Stimulated activated CD8-positive, alpha-beta memory T cell treated with anti-CD3 and anti-CD28 coated beads, Interleukin-4, amount 100 ng/mL, for 48 hours (primary cell): ENCODE measurements around the gene TRAF3IP1.
"Not testable (repeated sequence)": the region's sequence is repeated elsewhere in the genome, so short reads cannot be mapped to it uniquely, and the experiment has no call there.

ENCODE experiments used
- DNase-seq: peaks from one replicate; pipeline ENCODE4 v3.0.0-alpha.2; 2020

The TRAF3IP1 gene, protein sequence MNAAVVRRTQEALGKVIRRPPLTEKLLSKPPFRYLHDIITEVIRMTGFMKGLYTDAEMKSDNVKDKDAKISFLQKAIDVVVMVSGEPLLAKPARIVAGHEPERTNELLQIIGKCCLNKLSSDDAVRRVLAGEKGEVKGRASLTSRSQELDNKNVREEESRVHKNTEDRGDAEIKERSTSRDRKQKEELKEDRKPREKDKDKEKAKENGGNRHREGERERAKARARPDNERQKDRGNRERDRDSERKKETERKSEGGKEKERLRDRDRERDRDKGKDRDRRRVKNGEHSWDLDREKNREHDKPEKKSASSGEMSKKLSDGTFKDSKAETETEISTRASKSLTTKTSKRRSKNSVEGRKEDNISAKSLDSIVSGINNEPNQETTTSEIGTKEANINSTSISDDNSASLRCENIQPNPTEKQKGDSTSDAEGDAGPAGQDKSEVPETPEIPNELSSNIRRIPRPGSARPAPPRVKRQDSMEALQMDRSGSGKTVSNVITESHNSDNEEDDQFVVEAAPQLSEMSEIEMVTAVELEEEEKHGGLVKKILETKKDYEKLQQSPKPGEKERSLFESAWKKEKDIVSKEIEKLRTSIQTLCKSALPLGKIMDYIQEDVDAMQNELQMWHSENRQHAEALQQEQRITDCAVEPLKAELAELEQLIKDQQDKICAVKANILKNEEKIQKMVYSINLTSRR

DNA sequence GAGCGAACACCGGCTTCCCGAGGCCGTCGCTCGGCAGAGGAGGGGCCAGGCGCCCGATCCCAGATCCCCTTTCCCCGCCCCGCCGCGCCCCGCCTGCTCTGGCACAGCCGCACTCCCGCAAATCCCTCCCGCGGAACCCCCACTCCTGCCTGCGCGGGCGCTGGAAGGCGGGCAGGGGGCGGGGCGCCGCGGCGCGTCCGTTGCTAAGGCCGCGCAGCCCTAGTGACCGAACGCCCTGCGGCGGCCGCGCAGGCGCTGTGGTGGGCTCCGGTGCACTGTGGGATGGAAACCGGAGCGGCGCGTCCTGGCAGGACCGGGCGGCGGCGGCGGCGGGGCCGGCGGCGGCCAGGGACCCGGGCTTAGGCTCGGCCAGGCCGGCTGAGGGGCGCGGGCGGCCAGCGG is at the start of gene TRAF3IP1:
TSS of gene TRAF3IP1 (plus strand) at position 273 of the 402 bp plus-strand sequence. CDS start 145 bp downstream, outside the sequence.
- DNase-seq = peak; percentile 88

DNA sequence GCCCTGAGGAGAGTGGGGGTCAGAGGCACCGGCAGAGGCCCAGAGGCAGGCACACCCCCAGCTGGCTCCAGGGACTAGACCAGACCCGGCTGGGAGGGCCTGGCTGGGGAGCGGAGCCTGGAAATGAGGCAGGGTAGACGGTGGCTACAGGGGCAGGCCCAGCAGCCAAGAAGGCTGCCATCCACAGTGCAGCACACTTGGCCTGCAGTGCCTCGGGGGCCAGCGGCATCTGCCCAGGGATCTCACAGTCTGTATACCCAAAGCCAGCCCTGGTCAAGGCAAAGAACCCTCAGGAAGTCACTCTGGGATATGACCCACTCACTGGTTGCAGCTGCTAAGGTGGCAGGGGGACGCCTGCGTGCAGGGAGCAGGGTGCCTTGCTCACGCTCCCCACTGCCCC is 49.7 kb upstream of the TRAF3IP1 start:
- no peak for DNase-seq

DNA sequence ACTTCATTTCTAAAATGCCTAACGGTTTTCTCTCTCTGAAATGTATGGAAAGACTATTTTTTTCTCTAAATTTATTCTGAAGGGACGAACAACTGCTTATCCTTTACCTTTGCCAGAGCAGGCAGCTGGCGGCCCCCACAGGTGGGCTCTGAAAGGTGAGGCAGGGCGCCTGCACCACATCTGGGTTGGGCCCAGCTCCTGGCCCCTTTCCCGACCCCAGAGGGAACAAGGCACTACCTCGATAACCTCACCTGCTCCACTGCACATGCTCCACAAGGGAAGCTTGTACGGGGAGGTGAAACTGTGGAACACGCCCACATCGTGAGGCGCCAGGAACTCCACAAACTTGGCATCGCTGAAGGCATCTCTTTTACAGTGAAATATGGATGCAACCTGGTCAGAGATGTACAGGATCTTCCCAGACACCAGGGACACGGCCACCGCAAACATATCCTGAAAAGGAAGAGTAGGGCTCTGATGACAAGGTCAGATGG is 49.2 kb upstream of the TRAF3IP1 start:
- no peak for DNase-seq

DNA sequence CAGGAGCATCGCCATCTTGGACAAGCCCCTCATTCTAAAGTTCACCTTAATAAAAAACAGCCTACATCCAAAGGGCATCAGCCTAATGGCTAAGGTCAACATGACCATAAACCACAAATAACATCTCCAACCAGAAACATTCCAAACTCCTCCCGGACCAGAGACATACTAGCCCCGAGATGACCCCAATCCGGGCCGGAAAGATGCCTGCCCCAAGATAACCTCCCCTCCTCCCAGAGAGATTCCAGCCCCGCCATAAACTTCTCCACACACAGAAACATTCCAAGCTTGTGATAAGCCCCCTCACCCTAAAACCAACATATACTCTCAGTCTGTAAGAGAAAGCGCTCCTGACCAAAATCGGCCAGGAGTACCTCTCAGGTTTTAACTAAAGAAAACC is 48.6 kb upstream of the TRAF3IP1 start:
- DNase-seq = not testable (repeated sequence)

DNA sequence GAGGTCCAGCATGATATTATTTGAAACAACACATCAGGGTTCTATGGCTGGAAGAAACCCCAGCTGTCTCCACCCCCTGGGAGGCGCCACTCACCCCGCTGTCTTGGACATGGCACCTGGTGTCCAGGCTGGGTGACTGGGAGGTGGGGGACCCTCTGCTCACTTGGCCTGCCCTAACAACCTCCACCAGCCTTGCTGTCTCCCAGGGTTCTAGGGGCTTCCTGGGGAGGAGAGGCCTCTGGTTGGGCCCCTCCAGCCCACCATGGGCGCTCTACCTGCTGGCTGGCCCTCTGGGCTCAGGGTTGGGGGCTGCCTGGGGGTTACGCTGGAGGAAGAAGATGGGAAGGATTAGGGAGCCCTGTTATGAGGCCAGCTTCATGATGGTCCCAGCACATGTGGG is 48.2 kb upstream of the TRAF3IP1 start:
- no peak for DNase-seq

DNA sequence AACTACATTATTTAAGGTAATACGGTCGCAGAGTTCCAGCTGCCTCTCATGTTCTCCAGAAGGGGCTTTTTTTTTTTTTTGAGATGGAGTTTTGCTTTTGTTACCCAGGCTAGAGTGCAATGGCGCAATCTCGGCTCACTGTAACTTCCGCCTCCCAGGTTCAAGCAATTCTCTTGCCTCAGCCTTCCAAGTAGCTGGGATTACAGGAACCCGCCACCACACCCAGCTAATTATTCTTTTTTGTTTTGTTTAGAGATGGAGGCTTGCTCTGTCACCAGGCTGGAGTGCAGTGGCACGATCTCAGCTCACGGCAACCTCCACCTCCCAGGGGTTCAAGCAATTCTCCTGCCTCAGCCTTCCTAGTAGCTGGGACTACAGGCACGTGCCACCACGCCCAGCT is 46.9 kb upstream of the TRAF3IP1 start:
- DNase-seq = not testable (repeated sequence)

DNA sequence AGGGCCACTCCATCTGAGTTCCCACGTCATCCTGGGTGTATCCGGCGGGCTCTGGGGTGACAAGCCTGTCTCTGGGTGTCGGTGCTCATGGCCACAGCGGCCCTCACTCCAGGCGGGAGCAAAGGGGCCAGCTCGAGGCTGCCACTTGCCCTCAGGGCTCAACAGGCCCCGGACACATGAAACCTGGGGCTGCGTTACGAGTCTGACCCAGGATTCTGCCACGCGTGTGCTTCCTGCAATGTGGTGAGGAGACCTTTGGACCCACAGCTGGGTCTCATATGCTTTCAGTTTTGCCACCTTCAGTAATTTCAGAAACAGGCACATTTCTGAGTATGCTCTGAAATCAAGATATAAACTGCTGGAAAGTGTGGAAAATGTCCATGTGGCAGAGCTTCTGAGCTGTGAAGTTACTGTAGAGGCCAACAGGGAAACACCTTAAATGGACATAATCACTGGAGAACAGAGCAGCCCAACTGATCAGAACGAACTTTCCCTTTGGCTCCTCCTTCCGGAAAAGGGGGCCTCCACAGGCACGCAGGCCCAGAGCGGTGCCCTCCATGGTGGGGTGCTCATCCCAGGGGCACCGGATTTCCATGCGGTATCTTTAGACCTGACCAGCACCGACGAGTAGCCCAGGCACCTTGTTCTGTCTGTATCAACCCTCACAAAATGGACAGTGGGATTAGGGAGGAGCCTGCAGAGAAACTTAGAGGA is 46.0 kb upstream of the TRAF3IP1 start:
- DNase-seq = no peak

DNA sequence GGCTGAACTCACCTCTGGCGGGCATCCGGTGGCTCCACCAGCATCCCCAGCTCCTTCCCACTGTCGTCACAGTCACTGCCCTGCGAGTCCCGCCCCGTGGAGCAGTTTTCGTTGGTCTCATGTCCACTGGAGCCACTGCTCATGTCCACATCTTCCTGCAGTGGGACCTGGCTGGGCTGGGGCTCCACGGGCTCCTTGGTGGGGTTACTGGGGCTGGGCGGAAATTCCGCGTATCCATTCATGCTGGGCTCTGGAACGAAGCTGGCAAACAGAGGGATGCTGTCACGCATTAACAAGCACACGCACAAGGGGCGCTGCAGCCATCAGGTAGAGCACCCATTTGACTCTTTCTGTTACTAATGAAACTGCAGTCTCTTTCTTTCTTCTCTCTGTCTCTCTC is 42.6 kb upstream of the TRAF3IP1 start:
- DNase-seq = no peak

DNA sequence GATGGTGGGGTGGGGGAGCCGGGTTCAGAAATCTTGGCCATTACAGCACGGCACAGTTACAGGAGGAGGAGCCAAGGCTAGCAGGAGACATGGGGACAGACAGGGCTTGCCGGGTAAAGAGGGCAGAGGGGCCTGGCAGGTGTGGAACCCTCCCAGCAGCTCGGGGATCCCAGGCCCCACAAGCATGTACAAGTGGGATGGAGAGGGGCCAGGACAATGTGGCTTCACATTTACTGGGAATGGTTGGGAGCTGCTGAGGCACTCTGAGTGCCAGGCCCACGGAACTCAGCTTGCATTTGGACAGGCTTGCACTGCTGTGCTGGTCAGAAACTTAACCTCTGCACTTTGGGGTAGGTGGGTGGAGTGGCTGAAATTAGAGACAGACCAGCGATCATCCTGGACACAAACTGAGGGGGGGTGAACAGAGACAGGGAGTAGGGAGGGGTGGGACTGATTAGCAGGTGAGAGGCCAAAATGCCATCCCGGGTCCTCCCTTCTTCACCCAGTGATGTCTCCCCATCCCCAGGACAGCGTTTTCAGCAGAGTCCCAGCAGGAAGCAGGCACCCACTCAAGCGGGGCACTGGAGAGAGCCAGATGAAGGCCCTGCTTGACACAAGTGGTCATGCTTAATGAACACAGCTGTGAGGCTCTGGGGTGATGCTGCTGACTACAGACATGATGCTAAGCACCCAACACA is 41.5 kb upstream of the TRAF3IP1 start:
- no peak for DNase-seq

DNA sequence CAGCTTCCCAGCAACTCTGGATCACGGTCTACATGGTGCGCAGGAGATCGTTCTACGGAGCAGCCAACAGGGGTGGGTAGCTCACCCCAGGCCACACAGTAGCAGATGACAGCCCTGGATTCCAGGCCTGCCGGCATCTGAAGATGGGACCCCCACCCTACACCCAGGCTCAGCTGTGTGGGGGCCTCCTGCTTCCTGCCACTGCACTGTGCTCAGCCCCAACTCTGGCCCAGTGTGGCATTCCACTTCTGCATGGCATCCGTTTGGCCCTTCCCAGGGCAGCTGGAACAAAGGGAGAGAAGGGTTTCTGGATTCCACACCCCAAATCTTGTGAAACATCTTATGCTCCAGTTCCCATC is 41.0 kb upstream of the TRAF3IP1 start:
- no peak for DNase-seq

DNA sequence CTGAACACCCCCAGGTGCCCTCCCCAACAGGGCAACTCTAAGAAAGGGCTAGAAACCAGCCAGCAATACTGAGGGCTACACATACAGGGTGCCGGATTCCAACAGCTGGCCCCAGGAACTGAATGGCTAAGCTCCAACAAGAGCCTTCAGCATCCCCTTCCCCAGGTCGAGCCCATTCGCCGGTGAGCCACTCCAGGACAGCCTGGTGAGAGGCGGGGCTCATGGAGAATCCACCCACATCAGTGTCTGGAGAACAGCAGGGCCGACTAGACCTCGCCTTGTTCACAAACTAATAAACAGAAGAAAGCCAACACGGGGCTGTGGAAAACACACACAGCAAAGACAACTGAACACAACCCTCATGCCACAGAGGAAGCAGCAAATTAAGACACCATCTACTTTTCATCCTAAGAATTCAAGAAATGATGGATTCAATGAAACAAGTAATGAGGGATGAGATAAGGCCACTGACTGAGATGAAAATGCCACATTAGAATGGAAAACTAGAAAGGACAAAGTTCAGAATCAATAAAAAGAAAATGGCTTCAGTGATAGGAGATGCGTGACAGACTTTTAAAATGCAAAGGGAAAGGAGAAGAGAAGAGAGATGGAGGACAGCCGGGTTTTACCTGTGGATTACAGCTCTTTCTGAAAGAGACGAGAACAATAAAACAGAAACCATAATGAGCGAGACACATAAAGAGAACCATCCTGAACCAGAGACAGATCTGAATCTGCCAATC is 40.1 kb upstream of the TRAF3IP1 start:
- no peak for DNase-seq

DNA sequence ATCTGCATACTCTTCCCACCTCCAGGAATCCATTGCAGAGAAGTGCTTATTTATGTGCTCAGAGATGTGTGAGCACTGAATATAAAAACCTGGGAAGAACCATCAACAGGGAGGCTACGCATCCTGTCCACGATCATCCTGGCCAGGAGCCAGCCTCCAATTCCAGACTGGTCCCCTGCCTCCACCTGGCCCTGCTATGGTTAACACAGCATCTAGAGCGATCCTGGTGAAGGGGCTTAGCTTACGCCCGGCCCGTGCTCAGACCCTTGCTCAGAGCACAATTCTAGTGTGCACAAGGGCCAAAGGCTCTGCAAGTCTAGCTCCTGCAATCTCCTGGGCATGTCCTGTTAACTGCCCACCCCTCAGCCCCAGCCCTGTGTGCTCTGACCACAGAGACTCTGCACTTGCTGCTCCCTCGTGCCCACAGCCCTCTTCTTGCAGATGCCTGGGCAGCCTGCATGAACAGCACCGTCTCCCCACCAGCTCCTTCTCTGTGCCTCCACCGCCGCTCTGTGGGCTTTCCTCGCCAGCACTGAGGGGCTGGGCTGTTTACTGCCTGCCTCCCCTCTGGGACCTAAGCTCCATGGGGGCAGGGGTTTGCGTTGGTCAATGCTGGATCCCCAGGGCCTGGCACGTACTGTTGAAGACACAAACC is 38.4 kb upstream of the TRAF3IP1 start:
- DNase-seq = no peak

DNA sequence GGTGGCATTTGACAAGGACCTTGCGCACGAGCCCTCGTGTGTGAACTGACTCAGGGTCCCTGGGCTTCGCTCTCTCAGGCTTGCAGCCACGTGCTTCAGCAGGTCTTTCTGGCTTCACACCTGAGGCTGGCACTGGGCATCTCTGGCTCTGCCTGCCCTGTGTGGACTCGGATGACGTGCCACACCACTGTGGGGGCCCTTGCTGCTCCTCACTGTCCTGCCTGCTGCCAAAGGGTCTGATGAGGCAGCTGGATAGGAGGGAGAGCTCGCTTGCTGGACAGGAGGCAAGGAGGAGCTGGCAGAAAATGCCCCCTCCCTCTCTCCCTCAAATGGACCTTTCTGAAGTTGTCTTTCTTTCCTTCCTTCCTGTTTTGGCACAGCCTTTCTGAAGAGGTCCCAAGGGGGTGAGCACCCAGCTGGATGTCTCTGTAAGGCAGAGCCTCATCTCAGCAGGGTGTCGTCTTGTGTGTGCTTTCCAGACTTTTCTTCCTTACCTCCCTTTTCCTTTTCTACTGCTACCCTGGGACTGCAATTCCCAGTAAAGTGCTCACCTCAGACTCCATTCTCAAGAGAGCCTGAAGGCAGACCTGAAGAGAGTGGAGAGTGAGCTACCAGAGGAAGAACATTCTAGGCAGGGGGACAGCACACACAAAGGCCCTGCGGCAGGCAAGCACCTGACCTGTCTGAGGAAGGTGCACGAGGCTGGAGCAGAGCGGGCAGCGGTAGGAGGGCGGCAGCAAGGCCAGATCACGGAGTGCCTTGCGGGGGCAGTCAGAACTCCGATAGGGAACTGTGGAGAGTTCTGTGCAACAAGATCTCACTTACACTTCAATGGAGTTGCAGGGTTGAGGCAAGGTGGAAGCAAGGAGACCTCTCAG is 37.2 kb upstream of the TRAF3IP1 start:
- no peak for DNase-seq

DNA sequence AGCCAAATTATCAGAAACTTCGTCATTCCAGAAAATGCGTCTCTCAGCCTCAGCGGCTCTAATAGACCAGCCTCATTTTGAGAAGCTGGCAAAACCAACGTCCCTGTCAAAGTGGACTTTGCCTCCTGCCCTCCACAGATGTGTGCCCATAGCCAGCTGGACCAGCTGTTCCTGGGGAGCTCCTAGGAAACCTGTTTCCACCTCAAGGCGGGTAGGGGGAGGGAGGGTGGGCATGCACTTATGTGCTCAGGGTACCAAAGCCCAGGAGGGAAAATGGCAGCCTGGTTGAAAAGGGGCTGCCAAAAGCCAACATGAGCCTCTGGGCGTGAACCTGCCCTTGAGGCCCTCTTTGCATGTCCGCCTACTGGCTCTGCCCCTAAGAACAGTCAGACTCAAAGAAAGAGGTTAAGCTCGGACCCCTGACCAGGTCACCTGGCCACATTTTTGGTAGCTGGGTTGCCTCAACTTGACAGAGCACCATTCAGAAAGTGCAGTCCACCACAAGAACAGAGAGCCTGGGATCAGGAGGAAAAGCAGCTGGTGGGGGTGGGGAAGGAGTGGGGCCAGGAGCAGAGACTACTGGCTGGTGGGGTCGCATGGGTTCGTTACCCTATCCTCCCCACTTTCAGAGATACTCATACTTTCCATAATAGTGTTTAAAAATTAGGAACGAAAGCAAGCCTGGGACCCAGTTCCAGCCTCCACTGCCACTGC is 35.4 kb upstream of the TRAF3IP1 start:
- no peak for DNase-seq

DNA sequence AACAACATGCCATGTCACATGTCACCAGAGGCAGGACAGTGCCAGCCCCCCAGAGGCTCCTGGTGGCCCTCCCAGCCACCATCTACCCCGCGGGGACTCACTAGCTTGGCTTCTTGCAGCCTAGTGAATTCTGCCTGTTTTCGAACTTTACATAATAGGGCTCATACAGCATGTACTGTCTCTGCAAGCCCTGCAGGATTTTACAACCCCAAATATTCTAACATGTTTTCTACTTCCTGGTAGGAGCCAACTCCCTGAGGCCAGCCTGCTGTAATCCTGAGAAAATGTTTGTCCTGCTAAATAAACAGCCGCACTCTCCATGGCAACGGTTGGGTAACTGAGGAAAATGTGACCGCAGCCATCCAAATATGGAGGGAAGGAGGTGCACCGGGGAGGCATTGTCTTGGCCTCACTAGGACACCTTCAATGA is 34.6 kb upstream of the TRAF3IP1 start:
- DNase-seq = no peak

DNA sequence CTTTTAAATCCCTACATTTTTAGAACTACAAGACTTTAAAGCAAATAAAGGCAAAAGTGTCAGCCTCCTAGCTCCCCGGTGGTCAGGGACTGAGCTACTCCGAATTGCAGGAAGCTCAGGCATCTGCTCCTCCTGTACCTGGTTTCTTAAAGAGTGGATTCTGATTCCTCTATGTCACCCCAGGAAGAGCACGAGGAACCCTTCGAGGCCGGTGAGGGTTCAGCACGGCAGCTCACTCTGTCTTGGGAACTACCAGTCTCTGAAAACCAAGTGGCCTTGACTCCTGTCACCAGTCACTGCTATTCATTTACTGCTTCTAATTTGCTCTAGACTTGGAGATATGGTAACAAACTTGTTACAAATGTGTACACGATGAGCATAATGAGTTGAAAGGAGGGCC is 34.2 kb upstream of the TRAF3IP1 start:
- no peak for DNase-seq

DNA sequence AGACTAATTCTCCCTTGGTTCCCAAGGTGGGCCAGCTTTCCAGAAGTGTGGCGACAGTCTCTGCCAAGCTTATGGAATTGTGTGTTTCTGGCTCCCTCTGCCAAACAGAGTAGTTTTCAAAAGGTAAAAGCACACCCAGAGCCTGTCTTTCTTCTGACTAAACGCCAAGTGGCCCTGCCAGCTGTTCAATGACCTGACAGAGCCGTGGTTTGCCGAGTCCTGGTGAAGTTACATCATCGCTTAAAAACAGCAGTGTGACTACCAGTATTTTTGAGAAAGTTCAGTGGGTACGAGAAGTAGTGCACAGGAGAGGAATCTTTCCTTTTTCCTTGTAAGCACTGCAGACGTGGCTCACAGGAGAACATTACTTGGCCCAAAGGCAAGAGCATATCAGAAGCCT is 33.8 kb upstream of the TRAF3IP1 start:
- no peak for DNase-seq

DNA sequence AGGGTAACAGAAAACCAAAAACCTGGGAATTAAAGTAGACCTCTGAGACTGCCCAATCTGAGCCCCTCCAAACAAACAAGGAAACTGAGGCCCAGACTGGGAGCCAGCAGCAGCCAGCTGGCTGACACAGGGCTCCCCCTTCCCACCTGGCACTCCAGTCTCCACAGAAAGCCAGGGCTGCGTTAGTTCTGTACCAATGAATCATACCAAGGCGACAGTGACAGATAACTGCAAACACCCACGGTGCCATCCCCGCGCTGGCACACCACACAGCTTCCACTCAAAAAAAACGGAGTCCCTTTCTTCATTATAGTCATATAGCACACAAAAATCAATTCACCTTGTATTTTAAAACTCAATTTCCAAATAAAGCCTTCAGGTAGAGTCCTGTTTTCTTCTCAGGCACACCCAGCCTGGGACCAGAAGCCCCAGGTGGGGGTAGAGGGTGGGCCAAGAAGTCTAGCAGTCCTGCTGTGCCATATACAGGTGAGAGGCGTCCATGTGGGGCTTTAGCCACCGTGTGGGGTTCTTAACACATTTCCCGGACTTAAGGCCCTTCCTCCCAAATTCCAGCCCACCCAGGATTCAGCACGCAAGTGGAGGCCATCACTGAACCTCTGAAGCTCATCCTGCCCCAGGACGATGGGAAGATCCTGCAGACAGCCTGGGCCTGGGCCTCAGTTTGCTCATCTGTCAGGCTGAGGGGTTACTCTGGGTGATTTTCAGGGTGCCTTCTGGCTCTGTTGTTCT is 33.2 kb upstream of the TRAF3IP1 start:
- peak; percentile 64 for DNase-seq
